HEK293 (cell line): ENCODE measurements around the gene TK1.

Experiments
- OSR2 ChIP-seq: fragments of 450-650 bp; formaldehyde crosslinking; IDR thresholded peaks from 2 replicates; pipeline ENCODE4 v1.5.1; 2016; ENCODE audit warnings: missing biosample characterization, missing genetic modification characterization
- ZBTB7A ChIP-seq: fragments of 450-650 bp; formaldehyde crosslinking; IDR thresholded peaks from 2 replicates; pipeline ENCODE4 v1.5.1; 2016; ENCODE audit warnings: low read depth, missing biosample characterization, missing genetic modification characterization
- ZNF302 ChIP-seq: fragments of 450-650 bp; formaldehyde crosslinking; IDR thresholded peaks from 2 replicates; pipeline ENCODE4 v1.5.1; 2016; ENCODE audit warnings: missing biosample characterization, missing genetic modification characterization, low read depth
- ZNF501 ChIP-seq: fragments of 450-650 bp; formaldehyde crosslinking; IDR thresholded peaks from 2 replicates; pipeline ENCODE4 v1.5.1; 2016; ENCODE audit warnings: missing biosample characterization, missing genetic modification characterization
- TF ChIP-seq, protein P1 (sequence below): fragments of 450-650 bp; formaldehyde crosslinking; IDR thresholded peaks from 2 replicates; pipeline ENCODE4 v1.5.1; 2016; ENCODE audit warnings: missing biosample characterization, missing genetic modification characterization
- TF ChIP-seq, protein P2 (sequence below): fragments of 450-650 bp; formaldehyde crosslinking; IDR thresholded peaks from 2 replicates; pipeline ENCODE4 v1.5.1; 2016; ENCODE audit warnings: missing biosample characterization, missing genetic modification characterization, low read depth

DNA sequence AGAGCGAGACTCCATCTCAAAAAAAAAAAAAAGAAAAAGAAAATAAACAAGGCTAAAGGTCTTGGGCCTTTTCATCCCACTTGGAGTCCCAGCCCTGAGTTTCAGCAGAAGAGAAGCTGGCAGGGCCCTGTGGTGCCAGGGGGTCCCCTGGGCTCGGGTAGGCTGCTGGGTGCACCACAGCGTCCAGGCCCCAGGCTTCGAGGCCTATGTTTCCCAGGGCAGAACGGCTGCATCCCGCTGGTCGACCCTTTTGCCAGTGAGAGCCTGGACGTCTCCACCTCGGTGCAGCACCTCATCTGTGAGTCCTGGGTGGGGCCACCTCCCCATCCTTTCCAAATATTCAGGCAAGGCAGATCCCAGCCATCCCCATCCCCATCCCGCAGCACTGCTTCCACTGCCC is 46.8 kb upstream of the TK1 start:
- TF ChIP-seq OSR2 (no peak), ZBTB7A (tag by site-specific recombination) (no peak), ZNF501 (tag by site-specific recombination) (no peak), ZNF302 (tag by site-specific recombination) (no peak)
- TF ChIP-seq, protein P1, sequence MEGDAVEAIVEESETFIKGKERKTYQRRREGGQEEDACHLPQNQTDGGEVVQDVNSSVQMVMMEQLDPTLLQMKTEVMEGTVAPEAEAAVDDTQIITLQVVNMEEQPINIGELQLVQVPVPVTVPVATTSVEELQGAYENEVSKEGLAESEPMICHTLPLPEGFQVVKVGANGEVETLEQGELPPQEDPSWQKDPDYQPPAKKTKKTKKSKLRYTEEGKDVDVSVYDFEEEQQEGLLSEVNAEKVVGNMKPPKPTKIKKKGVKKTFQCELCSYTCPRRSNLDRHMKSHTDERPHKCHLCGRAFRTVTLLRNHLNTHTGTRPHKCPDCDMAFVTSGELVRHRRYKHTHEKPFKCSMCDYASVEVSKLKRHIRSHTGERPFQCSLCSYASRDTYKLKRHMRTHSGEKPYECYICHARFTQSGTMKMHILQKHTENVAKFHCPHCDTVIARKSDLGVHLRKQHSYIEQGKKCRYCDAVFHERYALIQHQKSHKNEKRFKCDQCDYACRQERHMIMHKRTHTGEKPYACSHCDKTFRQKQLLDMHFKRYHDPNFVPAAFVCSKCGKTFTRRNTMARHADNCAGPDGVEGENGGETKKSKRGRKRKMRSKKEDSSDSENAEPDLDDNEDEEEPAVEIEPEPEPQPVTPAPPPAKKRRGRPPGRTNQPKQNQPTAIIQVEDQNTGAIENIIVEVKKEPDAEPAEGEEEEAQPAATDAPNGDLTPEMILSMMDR (tag by site-specific recombination), result no peak
- TF ChIP-seq, protein P2, sequence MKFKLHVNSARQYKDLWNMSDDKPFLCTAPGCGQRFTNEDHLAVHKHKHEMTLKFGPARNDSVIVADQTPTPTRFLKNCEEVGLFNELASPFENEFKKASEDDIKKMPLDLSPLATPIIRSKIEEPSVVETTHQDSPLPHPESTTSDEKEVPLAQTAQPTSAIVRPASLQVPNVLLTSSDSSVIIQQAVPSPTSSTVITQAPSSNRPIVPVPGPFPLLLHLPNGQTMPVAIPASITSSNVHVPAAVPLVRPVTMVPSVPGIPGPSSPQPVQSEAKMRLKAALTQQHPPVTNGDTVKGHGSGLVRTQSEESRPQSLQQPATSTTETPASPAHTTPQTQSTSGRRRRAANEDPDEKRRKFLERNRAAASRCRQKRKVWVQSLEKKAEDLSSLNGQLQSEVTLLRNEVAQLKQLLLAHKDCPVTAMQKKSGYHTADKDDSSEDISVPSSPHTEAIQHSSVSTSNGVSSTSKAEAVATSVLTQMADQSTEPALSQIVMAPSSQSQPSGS, result no peak
